Osteoblast (primary cell): ENCODE measurements around the gene CEP85. TPM values are rescaled to one million over a fixed set of nuclear protein-coding genes. Genes with fewer than 3 reads are reported as not detected.

Experiments
- DNase-seq: peaks from one replicate; pipeline ENCODE4 v3.0.0; 2011; ENCODE audit warnings: low spot score, mixed read lengths; ENCODE audit not compliant: insufficient read length; ENCODE audit errors: missing footprints
- H2AFZ ChIP-seq: 2 replicates; pipeline ENCODE4 v1.6.0; 2011; ENCODE audit warnings: mild to moderate bottlenecking, low read length
- H3K27ac ChIP-seq: 2 replicates; pipeline ENCODE4 v1.5.1; 2011; ENCODE audit warnings: mild to moderate bottlenecking, low read depth, low read length, moderate library complexity
- H3K27me3 ChIP-seq: 2 replicates; pipeline ENCODE4 v1.6.0; 2012; ENCODE audit warnings: mild to moderate bottlenecking, control low read depth, inconsistent platforms, low read length, moderate library complexity; ENCODE audit not compliant: insufficient read depth
- H3K36me3 ChIP-seq: 2 replicates; pipeline ENCODE4 v1.5.1; 2011; ENCODE audit warnings: mild to moderate bottlenecking, low read length, control low read depth, moderate library complexity; ENCODE audit not compliant: insufficient read depth
- H3K4me1 ChIP-seq: 2 replicates; pipeline ENCODE4 v1.5.1; 2011; ENCODE audit warnings: mild to moderate bottlenecking, low read length, control low read depth, moderate library complexity; ENCODE audit not compliant: insufficient read depth
- H3K4me2 ChIP-seq: 2 replicates; pipeline ENCODE4 v1.6.0; 2011; ENCODE audit warnings: mild to moderate bottlenecking, low read length; ENCODE audit not compliant: insufficient read depth
- H3K4me3 ChIP-seq: fragments of 200-600 bp; sonication (generic); 3 replicates; pipeline ENCODE4 v1.5.1; 2012; ENCODE audit warnings: mild to moderate bottlenecking, low read length, inconsistent platforms; ENCODE audit not compliant: insufficient read depth
- H3K79me2 ChIP-seq: 2 replicates; pipeline ENCODE4 v1.6.0; 2012; ENCODE audit warnings: mild to moderate bottlenecking, low read length, control low read depth, inconsistent platforms; ENCODE audit not compliant: insufficient read depth
- H3K9me3 ChIP-seq: 2 replicates; pipeline ENCODE4 v1.5.1; 2011; ENCODE audit warnings: low read depth, low read length, control low read depth
- H4K20me1 ChIP-seq: 2 replicates; pipeline ENCODE4 v1.6.0; 2012; ENCODE audit warnings: mild to moderate bottlenecking, low read length, control low read depth; ENCODE audit not compliant: insufficient read depth
- CTCF ChIP-seq: IDR thresholded peaks from 2 replicates; pipeline ENCODE4 v1.5.1; 2011; ENCODE audit warnings: mild to moderate bottlenecking, low read depth, low read length, moderate library complexity; ENCODE audit errors: extremely low read depth
- total RNA-seq: library from RNA; depleted of rRNA; stranded (reverse); fragments of >200 nt; gene quantifications from 2 replicates; pipeline ENCODE4 v1.2.3, GENCODE V29; 2012

The CEP85 gene
- total RNA-seq, 1 donor = 8.0 TPM

GRCh38 chr1:26237230-26237966, 3.4 kb downstream of the CEP85 start:
- no peak overlapping the region for H3K27ac ChIP-seq
- H3K4me2 ChIP-seq = peak overlapping the region; percentile 62
- no peaks in the 10 kb centered on the region for H3K36me3 ChIP-seq
- peak overlapping the region; percentile 16 for H3K4me3 ChIP-seq
- peaks cover 65% of the 10 kb centered on the region for H3K79me2 ChIP-seq
- no peaks in the 10 kb centered on the region for H4K20me1 ChIP-seq
- DNase-seq = peak; percentile 73
- peak overlapping the region; percentile 48 for H2AFZ ChIP-seq
- H3K9me3 ChIP-seq = no peaks in the 10 kb centered on the region
- TF ChIP-seq CTCF = no peak
- no peaks in the 10 kb centered on the region for H3K27me3 ChIP-seq
- H3K4me1 ChIP-seq = peaks cover 30% of the 10 kb centered on the region

DNA sequence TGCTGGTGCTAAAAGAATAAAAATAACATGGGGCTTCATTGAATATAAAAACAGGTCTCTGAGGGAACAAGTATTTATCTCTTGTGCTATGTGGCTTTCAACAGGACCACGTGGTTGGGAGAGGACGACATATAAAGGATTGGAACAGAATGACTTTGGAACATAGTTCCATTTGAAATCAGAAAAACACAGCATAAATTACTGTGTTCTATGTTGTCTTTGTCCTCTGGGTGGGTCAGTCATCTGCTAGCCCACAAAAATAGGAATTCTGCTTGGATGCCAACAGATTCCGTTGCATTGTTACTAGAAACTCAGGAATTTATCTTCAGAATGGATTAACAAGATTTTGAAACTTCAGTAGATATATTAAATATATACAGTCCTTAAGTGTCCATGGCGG, 5.9 kb downstream of the CEP85 start:
- peaks cover 30% of the 10 kb centered on the region for H3K4me1 ChIP-seq
- TF ChIP-seq CTCF = no peak
- peaks cover 71% of the 10 kb centered on the region for H3K79me2 ChIP-seq
- H3K27ac ChIP-seq = peak overlapping the region; percentile 67
- no peak overlapping the region for H2AFZ ChIP-seq
- H3K36me3 ChIP-seq = no peaks in the 10 kb centered on the region
- H3K4me3 ChIP-seq = peak overlapping the region; percentile 4
- DNase-seq = peak; percentile 79
- H4K20me1 ChIP-seq = no peaks in the 10 kb centered on the region
- no peaks in the 10 kb centered on the region for H3K27me3 ChIP-seq
- H3K9me3 ChIP-seq = no peaks in the 10 kb centered on the region
- H3K4me2 ChIP-seq = peak overlapping the region; percentile 67

- H3K4me2 ChIP-seq = no peak overlapping the region
- TF ChIP-seq CTCF = no peak
- no peak overlapping the region for H2AFZ ChIP-seq
- H3K27me3 ChIP-seq = no peaks in the 10 kb centered on the region
- no peaks in the 10 kb centered on the region for H3K4me1 ChIP-seq
- H3K79me2 ChIP-seq = no peaks in the 10 kb centered on the region
- DNase-seq = no peak
- H3K4me3 ChIP-seq = no peak overlapping the region
- no peaks in the 10 kb centered on the region for H3K9me3 ChIP-seq
- peaks cover 5% of the 10 kb centered on the region for H3K36me3 ChIP-seq
- peaks cover 3% of the 10 kb centered on the region for H4K20me1 ChIP-seq
- H3K27ac ChIP-seq = no peak overlapping the region
Observed at GRCh38 chr1:26252718-26253117, 18.7 kb downstream of the CEP85 start.

- Histone ChIP-seq H3K36me3 (peaks cover 19% of the 10 kb centered on the region), H3K4me3 (no peak overlapping the region), H3K27me3 (no peaks in the 10 kb centered on the region), H3K4me1 (no peaks in the 10 kb centered on the region), H2AFZ (no peak overlapping the region), H3K9me3 (no peaks in the 10 kb centered on the region), H3K4me2 (no peak overlapping the region), H3K79me2 (no peaks in the 10 kb centered on the region), H3K27ac (no peak overlapping the region), H4K20me1 (peaks cover 3% of the 10 kb centered on the region)
- no peak for DNase-seq
- no peak for TF ChIP-seq CTCF
Observed at GRCh38 chr1:26254404-26254803, 20.4 kb downstream of the CEP85 start.
